Measurements from ENCODE around the gene PPP2R3B. TPM values are rescaled to one million over a fixed set of nuclear protein-coding genes. Genes with fewer than 3 reads are reported as not detected.

The PPP2R3B gene
- total and polyA plus RNA-seq, 2 of the 4 experiments (the other 2 are of a cell fraction), result 13.2 to 13.3 TPM

GRCh38 chrX:367866-368265 is 18.8 kb downstream of the PPP2R3B start:
- Histone ChIP-seq H2AFZ (replicated peaks; ENCODE audit: low read length, poor library complexity) (no peak overlapping the region), H3K27ac (ENCODE audit: insufficient read depth, low read length) (no peak overlapping the region), H3K79me1 (ENCODE audit: low read depth in 1 of 2, low read length in 2 of 2) (no peaks in the 10 kb centered on the region; a peak in 1 of 4 replicates), H2BK15ac (ENCODE audit: low read depth, low read length) (no peak overlapping the region), H3K9ac (ENCODE audit: low read depth, low read length) (no peak overlapping the region), H2BK20ac (ENCODE audit: low read depth, low read length) (no peak overlapping the region), H4K20me1 (ENCODE audit: insufficient read depth, low read length) (peaks cover 13% of the 10 kb centered on the region), H4K5ac (ENCODE audit: low read depth, low read length) (no peak overlapping the region), H2AK5ac (ENCODE audit: low read depth, low read length) (no peak overlapping the region), H3K9me3 (ENCODE audit: control insufficient read depth, insufficient read depth, low read length) (peaks cover 12% of the 10 kb centered on the region; the same call in 1 of the 2 replicates), H2AK9ac (replicated peaks; ENCODE audit: low read depth, low read length, poor library complexity) (no peak overlapping the region), H2BK120ac (ENCODE audit: low read depth, low read length) (no peak overlapping the region), H3K4me1 (ENCODE audit: control insufficient read depth, insufficient read depth, low read length) (peaks cover 3% of the 10 kb centered on the region), H3K4me2 (ENCODE audit: low read depth, low read length) (no peak overlapping the region), H3K9me1 (ENCODE audit: insufficient read depth, low read length) (no peaks in the 10 kb centered on the region), H3K23ac (ENCODE audit: low read depth, low read length) (no peak overlapping the region), H3K14ac (replicated peaks; ENCODE audit: low read depth, low read length) (no peak overlapping the region), H3K18ac (ENCODE audit: low read depth, low read length) (no peak overlapping the region), H4K8ac (ENCODE audit: low read depth in 2 of 2, low read length in 2 of 2) (no peak overlapping the region), H3K27me3 (ENCODE audit: control insufficient read depth, insufficient read depth, low read length) (no peaks in the 10 kb centered on the region; the same call in 1 of the 2 replicates), H3K56ac (ENCODE audit: extremely low read depth, insufficient read depth, low read length) (no peak overlapping the region), H4K91ac (ENCODE audit: insufficient read depth, low read depth, low read length) (no peak overlapping the region), H2BK5ac (ENCODE audit: low read depth, low read length, poor library complexity, severe bottlenecking) (no peak overlapping the region), H3K36me3 (ENCODE audit: control insufficient read depth, insufficient read depth, low read length) (no peaks in the 10 kb centered on the region), H3K4ac (ENCODE audit: low read depth, low read length) (no peak overlapping the region), H3K4me3 (ENCODE audit: insufficient read depth, low read depth, low read length) (no peak overlapping the region)
- no peak for ATAC-seq (ENCODE audit: low read depth)
- BruUV-seq (replicated peaks), result no TSS peak
- no peak for DNase-seq
- intact Hi-C loops (cut with micrococcal nuclease) (no loop called here), in situ Hi-C loops (cut with MboI; ENCODE audit: low sequenced_read_pairs) (no loop called here), dilution Hi-C loops (cut with HindIII; ENCODE audit: low sequenced_read_pairs, unreplicated experiment) (no loop called here)
- CTCF ChIA-PET, result no interaction called here
- whole genome bisulfite sequencing, 2 experiments (ENCODE audit: extremely low coverage in 2 of 2, insufficient read length in 1 of 2), result 100% methylated on average over 1 of the region's 17 CpGs; no CpG with 5 or more reads in 1 of the 2 experiments
- TF ChIP-seq FOS (IDR thresholded peaks at IDR 0.05; ENCODE audit: low read depth, low read length) (no peak), CTCF (conservative IDR thresholded peaks at IDR 0.05; ENCODE audit: low read depth, low read length) (no peak), CEBPB (IDR thresholded peaks at IDR 0.05; ENCODE audit: low read depth, low read length) (no peak), RFX5 (IDR thresholded peaks at IDR 0.05; ENCODE audit: low read depth, low read length) (no peak), SMC3 (IDR thresholded peaks at IDR 0.05; ENCODE audit: low read depth, low read length) (no peak), USF2 (IDR thresholded peaks at IDR 0.05; ENCODE audit: low read depth, low read length) (no peak), POLR2A (IDR thresholded peaks at IDR 0.05; ENCODE audit: low read depth, low read length) (no peak), CHD1 (IDR thresholded peaks at IDR 0.05; ENCODE audit: low read depth, low read length) (no peak), MAZ (IDR thresholded peaks at IDR 0.05; ENCODE audit: borderline replicate concordance, low read depth, low read length) (no peak), MAFK (IDR thresholded peaks at IDR 0.05; ENCODE audit: low read depth, low read length) (no peak), RAD21 (IDR thresholded peaks at IDR 0.05; ENCODE audit: low read length) (no peak), BHLHE40 (IDR thresholded peaks at IDR 0.05; ENCODE audit: low read depth, low read length) (no peak), RCOR1 (IDR thresholded peaks at IDR 0.05; ENCODE audit: insufficient replicate concordance, low read length) (no peak)
- POLR2A ChIA-PET (ENCODE audit: unreplicated experiment), result no interaction called here
